ENCODE results near the gene BFSP2.

DNA sequence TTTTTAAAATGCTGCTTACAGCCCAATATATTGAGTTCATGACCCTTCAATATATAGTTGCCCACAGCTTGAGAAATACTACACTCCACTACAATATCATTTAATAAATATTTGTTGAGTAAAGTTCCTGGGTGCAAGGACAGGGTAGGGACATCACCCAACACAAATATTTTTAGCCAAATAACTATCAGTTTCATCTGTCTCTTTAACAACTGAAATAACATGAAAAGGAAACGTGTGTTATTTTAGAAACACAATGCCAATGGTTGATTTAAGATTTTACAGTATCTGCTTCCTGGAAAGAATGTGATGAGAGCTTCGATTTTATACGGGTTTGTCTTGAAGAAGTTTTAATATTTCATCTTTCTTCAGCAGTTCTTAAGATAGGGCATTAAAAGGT is 106.0 kb downstream of the BFSP2 start:
- TF ChIP-seq, protein P1, sequence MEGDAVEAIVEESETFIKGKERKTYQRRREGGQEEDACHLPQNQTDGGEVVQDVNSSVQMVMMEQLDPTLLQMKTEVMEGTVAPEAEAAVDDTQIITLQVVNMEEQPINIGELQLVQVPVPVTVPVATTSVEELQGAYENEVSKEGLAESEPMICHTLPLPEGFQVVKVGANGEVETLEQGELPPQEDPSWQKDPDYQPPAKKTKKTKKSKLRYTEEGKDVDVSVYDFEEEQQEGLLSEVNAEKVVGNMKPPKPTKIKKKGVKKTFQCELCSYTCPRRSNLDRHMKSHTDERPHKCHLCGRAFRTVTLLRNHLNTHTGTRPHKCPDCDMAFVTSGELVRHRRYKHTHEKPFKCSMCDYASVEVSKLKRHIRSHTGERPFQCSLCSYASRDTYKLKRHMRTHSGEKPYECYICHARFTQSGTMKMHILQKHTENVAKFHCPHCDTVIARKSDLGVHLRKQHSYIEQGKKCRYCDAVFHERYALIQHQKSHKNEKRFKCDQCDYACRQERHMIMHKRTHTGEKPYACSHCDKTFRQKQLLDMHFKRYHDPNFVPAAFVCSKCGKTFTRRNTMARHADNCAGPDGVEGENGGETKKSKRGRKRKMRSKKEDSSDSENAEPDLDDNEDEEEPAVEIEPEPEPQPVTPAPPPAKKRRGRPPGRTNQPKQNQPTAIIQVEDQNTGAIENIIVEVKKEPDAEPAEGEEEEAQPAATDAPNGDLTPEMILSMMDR (IDR thresholded peaks at IDR 0.05; ENCODE audit: low read depth, low read length, poor library complexity, severe bottlenecking), result no peak
- no peak for TF ChIP-seq EZH2phosphoT487 (IDR thresholded peaks at IDR 0.05; ENCODE audit: borderline replicate concordance, low read length)
